Coronary artery (tissue), 2 donors: Measurements from ENCODE around the gene PHOX2B.

Source experiments
- DNase-seq: peaks from one replicate; pipeline ENCODE4 v3.0.0-alpha.2; 2017; ENCODE audit warnings: low spot score
- H3K27ac ChIP-seq, 2 donors: fragments of 200-600 bp; sonication (generic); one replicate each; pipeline ENCODE4 v1.5.1; 2016 to 2019
- H3K4me3 ChIP-seq: fragments of 200-600 bp; sonication (generic); 2 replicates; pipeline ENCODE4 v1.5.1; 2016; ENCODE audit warnings: mild to moderate bottlenecking, moderate library complexity
- CTCF ChIP-seq: fragments of 200-600 bp; sonication (generic); IDR thresholded peaks from one replicate; pipeline ENCODE4 v1.5.1; 2019; ENCODE audit warnings: antibody characterized with exemption

PHOX2B gene

GRCh38 chr4:41753942-41754341, 5.4 kb upstream of the PHOX2B start:
- H3K4me3 ChIP-seq: no peak overlapping the region
- TF ChIP-seq CTCF: no peak
- no peak overlapping the region for H3K27ac ChIP-seq
- no peak for DNase-seq

- no peak for DNase-seq
These were observed 3.7 kb upstream of the PHOX2B start for GRCh38 chr4:41752081-41752836.

GRCh38 chr4:41751449-41752061, 3.0 kb upstream of the PHOX2B start:
- no peak for TF ChIP-seq CTCF
- no peak for DNase-seq

More at GRCh38 chr4:41752081-41752836, 3.7 kb upstream of the PHOX2B start:
- Histone ChIP-seq H3K4me3 (no peak overlapping the region), H3K27ac (no peak overlapping the region)
- no peak for TF ChIP-seq CTCF

GRCh38 chr4:41750626-41751448, 2.3 kb upstream of the PHOX2B start:
- DNase-seq: no peak
- H3K4me3 ChIP-seq: no peak overlapping the region
- no peak overlapping the region for H3K27ac ChIP-seq
- TF ChIP-seq CTCF: no peak

More at GRCh38 chr4:41751449-41752061, 3.0 kb upstream of the PHOX2B start:
- H3K4me3 ChIP-seq: no peak overlapping the region
- H3K27ac ChIP-seq: no peak overlapping the region

GRCh38 chr4:41750121-41750625, 1.6 kb upstream of the PHOX2B start:
- no peak overlapping the region for H3K27ac ChIP-seq
- no peak for DNase-seq
- no peak overlapping the region for H3K4me3 ChIP-seq
- TF ChIP-seq CTCF: no peak

- no peak for DNase-seq
- TF ChIP-seq CTCF: no peak
- Histone ChIP-seq H3K4me3 (no peak overlapping the region), H3K27ac (no peak overlapping the region)
These were observed 1.1 kb upstream of the PHOX2B start for GRCh38 chr4:41749631-41750039.
